ENCODE measurements around the gene ADIRF. TPM values are rescaled to one million over a fixed set of nuclear protein-coding genes. Genes with fewer than 3 reads are reported as not detected.

ADIRF gene
- total RNA-seq, 1 experiment from 2014 or later = 0.70 TPM

DNA sequence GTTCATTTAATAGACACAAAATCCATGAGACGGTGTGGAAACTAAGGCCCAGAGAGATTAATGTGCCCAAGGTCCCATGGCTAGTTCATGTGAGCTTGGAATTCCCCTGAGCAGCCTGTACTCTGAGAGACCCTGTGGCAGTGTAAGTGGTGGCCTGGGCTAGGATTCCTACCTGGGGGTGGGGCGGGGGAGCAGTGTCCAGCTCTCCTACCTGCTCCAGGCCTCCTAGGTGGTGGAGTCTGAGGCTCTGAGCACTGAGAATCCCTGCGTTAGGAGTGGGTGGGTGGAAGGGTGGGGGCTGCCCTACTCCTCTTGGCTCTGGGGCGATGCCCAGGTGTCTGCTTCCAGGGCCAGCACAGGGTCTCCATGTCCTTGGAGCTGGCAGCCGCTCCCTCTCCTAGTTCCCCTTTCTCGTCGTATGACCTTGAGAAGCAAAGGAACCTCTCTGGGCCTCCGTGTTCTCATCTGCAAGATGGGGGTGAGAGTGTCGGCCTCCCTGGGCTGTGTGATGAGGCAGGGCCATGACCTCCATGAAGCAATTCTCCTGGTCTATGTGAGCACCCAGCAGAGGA, 7.3 kb upstream of the ADIRF start (continued):
- TF ChIP-seq, protein P1, sequence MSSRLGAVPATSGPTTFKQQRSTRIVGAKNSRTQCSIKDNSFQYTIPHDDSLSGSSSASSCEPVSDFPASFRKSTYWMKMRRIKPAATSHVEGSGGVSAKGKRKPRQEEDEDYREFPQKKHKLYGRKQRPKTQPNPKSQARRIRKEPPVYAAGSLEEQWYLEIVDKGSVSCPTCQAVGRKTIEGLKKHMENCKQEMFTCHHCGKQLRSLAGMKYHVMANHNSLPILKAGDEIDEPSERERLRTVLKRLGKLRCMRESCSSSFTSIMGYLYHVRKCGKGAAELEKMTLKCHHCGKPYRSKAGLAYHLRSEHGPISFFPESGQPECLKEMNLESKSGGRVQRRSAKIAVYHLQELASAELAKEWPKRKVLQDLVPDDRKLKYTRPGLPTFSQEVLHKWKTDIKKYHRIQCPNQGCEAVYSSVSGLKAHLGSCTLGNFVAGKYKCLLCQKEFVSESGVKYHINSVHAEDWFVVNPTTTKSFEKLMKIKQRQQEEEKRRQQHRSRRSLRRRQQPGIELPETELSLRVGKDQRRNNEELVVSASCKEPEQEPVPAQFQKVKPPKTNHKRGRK (CRISPR knock-in tag; IDR thresholded peaks at IDR 0.05; ENCODE audit: borderline replicate concordance) = no peak
- TF ChIP-seq, protein P2, sequence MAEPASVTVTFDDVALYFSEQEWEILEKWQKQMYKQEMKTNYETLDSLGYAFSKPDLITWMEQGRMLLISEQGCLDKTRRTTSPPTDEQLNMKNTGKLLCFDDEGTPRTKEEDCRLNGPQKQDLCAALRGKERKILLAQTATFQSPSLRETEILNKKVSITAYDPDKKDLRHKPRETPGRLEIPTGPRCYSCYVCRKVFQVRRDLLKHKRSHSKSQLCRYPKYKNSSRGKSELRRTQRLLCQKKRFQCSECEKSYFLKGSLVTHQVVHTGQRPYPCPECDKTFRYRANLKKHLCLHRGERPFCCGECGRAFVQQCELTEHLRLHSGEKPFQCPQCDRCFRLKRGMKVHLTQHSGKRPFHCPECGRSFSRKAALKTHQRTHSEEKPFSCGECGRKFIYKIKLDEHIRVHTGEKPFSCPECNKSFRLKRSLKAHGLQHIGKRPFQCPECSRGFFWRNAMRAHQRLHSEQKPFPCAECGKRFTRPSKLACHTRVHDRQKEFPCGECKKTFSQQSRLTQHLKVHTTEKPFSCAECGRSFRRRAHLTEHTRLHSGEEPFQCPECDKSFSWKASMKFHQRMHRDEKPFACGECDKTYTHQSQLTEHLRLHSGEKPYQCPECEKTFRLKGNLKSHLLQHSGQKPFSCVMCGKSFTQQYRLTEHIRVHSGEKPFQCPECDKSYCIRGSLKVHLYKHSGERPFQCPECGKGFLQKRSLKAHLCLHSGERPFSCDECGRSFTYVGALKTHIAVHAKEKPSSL (CRISPR knock-in tag; conservative IDR thresholded peaks at IDR 0.05) = no peak

- ChIA-PET POLR2A (interaction anchor here (1.5 kb wide), 1 partner anchor 16 kb away, joined by 5 read pairs; no protein-coding TSS in a partner anchor), CTCF (interaction anchor here (1.0 to 13.7 kb wide), 6 partner anchors 7 to 324 kb away, joined by 3 to 462 read pairs (median 7); partner anchors contain the start of gene ADIRF)
- peaks cover 40% of the 10 kb centered on the region for H3K4me1 Mint-ChIP-seq
- no peaks in the 10 kb centered on the region for H3K36me3 Mint-ChIP-seq
- H3K27ac Mint-ChIP-seq = no peak overlapping the region
- ATAC-seq = no peak
- peaks cover 6% of the 10 kb centered on the region; the same call in 1 of the 2 replicates for H3K27me3 Mint-ChIP-seq (ENCODE audit: low read depth)
- TF ChIP-seq GABPB1 (CRISPR knock-in tag; IDR thresholded peaks at IDR 0.05) (no peak), SP1 (CRISPR knock-in tag; conservative IDR thresholded peaks at IDR 0.05) (no peak), ZNF263 (CRISPR knock-in tag; IDR thresholded peaks at IDR 0.05; ENCODE audit: low read depth) (no peak), EMX1 (CRISPR knock-in tag; IDR thresholded peaks at IDR 0.05) (no peak), IRF1 (CRISPR knock-in tag; IDR thresholded peaks at IDR 0.05) (no peak), ZBTB43 (CRISPR knock-in tag; IDR thresholded peaks at IDR 0.05) (no peak), PRRX2 (CRISPR knock-in tag; IDR thresholded peaks at IDR 0.05) (no peak)
- TF ChIP-seq, protein P3, sequence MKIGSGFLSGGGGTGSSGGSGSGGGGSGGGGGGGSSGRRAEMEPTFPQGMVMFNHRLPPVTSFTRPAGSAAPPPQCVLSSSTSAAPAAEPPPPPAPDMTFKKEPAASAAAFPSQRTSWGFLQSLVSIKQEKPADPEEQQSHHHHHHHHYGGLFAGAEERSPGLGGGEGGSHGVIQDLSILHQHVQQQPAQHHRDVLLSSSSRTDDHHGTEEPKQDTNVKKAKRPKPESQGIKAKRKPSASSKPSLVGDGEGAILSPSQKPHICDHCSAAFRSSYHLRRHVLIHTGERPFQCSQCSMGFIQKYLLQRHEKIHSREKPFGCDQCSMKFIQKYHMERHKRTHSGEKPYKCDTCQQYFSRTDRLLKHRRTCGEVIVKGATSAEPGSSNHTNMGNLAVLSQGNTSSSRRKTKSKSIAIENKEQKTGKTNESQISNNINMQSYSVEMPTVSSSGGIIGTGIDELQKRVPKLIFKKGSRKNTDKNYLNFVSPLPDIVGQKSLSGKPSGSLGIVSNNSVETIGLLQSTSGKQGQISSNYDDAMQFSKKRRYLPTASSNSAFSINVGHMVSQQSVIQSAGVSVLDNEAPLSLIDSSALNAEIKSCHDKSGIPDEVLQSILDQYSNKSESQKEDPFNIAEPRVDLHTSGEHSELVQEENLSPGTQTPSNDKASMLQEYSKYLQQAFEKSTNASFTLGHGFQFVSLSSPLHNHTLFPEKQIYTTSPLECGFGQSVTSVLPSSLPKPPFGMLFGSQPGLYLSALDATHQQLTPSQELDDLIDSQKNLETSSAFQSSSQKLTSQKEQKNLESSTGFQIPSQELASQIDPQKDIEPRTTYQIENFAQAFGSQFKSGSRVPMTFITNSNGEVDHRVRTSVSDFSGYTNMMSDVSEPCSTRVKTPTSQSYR (CRISPR knock-in tag; IDR thresholded peaks at IDR 0.05) = no peak
- TF ChIP-seq, protein P4, sequence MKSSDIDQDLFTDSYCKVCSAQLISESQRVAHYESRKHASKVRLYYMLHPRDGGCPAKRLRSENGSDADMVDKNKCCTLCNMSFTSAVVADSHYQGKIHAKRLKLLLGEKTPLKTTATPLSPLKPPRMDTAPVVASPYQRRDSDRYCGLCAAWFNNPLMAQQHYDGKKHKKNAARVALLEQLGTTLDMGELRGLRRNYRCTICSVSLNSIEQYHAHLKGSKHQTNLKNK (CRISPR knock-in tag; IDR thresholded peaks at IDR 0.05) = no peak
- no peaks in the 10 kb centered on the region for H3K9me3 Mint-ChIP-seq
- H3K4me3 Mint-ChIP-seq = no peak overlapping the region
- peak; percentile 5 for DNase-seq (ENCODE audit: low spot score)
Measured at GRCh38 chr10:86961481-86962091, 6.7 kb upstream of the ADIRF start.

Data from WTC11 (cell line).